Ascending aorta (tissue), 2 donors: ENCODE data around the gene SREBF2. TPM values are rescaled to one million over a fixed set of nuclear protein-coding genes. Genes with fewer than 3 reads are reported as not detected.

Experiments used
- DNase-seq, 2 donors: peaks; one replicate each; pipeline ENCODE4 v3.0.0-alpha.2; 2019; ENCODE audit warnings: low spot score in 2 of 2
- H3K27ac ChIP-seq, 2 donors: fragments of 200-600 bp; sonication (generic); one replicate each; pipeline ENCODE4 v1.5.1; 2016 to 2017; ENCODE audit warnings: mild to moderate bottlenecking in 1 of 2
- H3K27me3 ChIP-seq: fragments of 200-600 bp; sonication (generic); one replicate; pipeline ENCODE4 v1.5.1; 2017
- H3K36me3 ChIP-seq, 2 donors: fragments of 200-600 bp; sonication (generic); one replicate each; pipeline ENCODE4 v1.5.1; 2016
- H3K4me1 ChIP-seq, 2 donors: fragments of 200-600 bp; sonication (generic); one replicate each; pipeline ENCODE4 v1.5.1; 2016 to 2017; ENCODE audit warnings: mild to moderate bottlenecking in 1 of 2
- H3K4me3 ChIP-seq, 2 donors: fragments of 200-600 bp; sonication (generic); one replicate each; pipeline ENCODE4 v1.5.1; 2016 to 2017; ENCODE audit warnings: mild to moderate bottlenecking in 1 of 2
- H3K9me3 ChIP-seq, 2 donors: fragments of 200-600 bp; sonication (generic); one replicate each; pipeline ENCODE4 v1.5.1; 2016
- intact Hi-C: fragments of 100-400 bp; cut with DNase I; formaldehyde crosslinking; loops from one replicate; pipeline ENCODE4 v1.15.1; 2023
- total RNA-seq: library from RNA; depleted of rRNA; stranded (reverse); fragments of >200 nt; gene quantifications from one replicate; pipeline ENCODE4 v1.1.0, GENCODE V29; 2016
- TF ChIP-seq, protein P1 (sequence below), 3 experiments: fragments of 200-600 bp in 2 of 3; fragments of 450-650 bp in 1 of 3; sonication (generic) in 2 of 3; IDR thresholded peaks; one replicate each; pipeline ENCODE4 v1.5.1; 2016 to 2019; ENCODE audit warnings: antibody characterized with exemption in 3 of 3, mild to moderate bottlenecking in 1 of 3, moderate library complexity in 1 of 3

The SREBF2 gene
- total RNA-seq, 1 donor from 2014 or later = 46.1 TPM

DNA sequence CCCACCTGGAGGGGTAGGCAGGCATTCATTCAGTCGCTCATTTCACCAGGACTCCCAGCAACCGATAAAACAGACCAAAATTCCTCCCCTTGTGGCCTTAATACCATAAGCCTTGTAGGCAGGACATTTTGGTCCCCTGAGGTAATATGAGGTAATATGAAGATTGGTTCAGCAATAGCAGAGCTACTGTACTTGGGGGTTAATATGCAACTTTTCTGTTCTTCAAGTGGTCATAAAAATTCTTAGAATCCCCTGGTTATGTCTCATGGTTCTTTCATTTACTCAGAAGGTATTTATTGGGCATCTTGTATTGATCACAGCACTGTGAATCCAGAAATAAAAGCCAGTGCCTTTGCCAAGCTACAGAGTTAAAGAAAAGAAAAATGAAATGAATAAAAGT is 52.2 kb downstream of the SREBF2 start:
- H3K27me3 ChIP-seq = no peaks in the 10 kb centered on the region
- no peaks in the 10 kb centered on the region for H3K9me3 ChIP-seq
- DNase-seq = no peak
- H3K4me1 ChIP-seq = no peaks in the 10 kb centered on the region
- intact Hi-C loops = no loop called here
- no peak overlapping the region for H3K4me3 ChIP-seq
- peaks cover 60 to 98% of the 10 kb centered on the region in 2 donors for H3K36me3 ChIP-seq
- TF ChIP-seq, protein P1, sequence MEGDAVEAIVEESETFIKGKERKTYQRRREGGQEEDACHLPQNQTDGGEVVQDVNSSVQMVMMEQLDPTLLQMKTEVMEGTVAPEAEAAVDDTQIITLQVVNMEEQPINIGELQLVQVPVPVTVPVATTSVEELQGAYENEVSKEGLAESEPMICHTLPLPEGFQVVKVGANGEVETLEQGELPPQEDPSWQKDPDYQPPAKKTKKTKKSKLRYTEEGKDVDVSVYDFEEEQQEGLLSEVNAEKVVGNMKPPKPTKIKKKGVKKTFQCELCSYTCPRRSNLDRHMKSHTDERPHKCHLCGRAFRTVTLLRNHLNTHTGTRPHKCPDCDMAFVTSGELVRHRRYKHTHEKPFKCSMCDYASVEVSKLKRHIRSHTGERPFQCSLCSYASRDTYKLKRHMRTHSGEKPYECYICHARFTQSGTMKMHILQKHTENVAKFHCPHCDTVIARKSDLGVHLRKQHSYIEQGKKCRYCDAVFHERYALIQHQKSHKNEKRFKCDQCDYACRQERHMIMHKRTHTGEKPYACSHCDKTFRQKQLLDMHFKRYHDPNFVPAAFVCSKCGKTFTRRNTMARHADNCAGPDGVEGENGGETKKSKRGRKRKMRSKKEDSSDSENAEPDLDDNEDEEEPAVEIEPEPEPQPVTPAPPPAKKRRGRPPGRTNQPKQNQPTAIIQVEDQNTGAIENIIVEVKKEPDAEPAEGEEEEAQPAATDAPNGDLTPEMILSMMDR (IDR thresholded peaks at IDR 0.05) = no peak
- H3K27ac ChIP-seq = no peak overlapping the region

DNA sequence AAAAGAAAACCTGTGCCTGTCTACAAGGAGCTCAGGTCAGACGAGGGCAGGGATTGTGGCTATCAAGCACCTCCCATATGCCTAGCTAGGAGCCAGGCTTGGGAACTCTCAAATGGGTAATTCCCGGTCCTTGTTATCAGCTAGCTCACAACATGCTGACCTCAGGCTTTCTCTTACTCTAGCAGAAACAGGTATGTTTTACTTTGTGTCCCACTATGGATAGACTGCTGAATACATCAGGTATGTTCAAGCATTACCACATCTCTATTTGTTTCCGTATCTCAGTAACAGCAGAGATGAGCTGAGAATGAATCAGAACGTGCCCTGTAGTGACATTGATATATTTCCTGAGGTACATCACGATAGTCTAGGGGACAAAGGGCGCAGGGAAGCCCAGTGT is 52.6 kb downstream of the SREBF2 start:
- Histone ChIP-seq H3K27ac (no peak overlapping the region), H3K9me3 (no peaks in the 10 kb centered on the region), H3K4me1 (no peaks in the 10 kb centered on the region), H3K36me3 (peaks cover 62 to 98% of the 10 kb centered on the region in 2 donors), H3K27me3 (no peaks in the 10 kb centered on the region), H3K4me3 (no peak overlapping the region)
- intact Hi-C loops = no loop called here
- TF ChIP-seq, protein P1 (IDR thresholded peaks at IDR 0.05) = no peak
- no peak for DNase-seq

DNA sequence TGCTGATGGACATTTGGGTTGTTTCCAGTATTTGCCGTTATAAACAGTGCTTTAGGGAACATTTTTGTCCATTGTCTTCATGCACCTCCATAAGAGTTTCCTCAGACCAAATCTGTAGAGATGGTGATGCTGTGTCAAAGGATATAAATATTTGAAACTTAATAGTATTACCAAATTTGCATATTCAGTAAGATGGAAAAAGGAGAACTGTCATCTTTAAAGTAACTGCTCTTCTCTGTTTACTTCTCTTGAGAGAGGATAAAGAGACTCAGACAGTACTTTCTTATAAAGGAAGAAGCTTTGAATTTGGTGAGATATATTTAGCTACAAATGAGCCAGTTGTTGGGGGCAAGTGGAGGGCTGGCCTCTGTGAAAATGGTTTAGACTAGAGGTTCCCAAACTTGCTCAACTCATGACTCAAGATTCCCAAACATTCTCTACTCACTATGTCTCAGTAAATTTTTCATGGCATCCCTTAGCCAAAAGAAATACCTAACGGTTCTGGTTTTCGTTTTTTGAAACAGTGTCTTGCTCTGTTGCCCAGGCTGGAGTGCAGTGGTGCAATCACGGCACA is 55.8 kb downstream of the SREBF2 start:
- Histone ChIP-seq H3K9me3 (no peaks in the 10 kb centered on the region), H3K27me3 (no peaks in the 10 kb centered on the region), H3K4me1 (no peaks in the 10 kb centered on the region), H3K27ac (no peak overlapping the region), H3K4me3 (no peak overlapping the region), H3K36me3 (peaks cover 65 to 94% of the 10 kb centered on the region in 2 donors)
- TF ChIP-seq, protein P1 (IDR thresholded peaks at IDR 0.05) = no peak
- DNase-seq = no peak
- intact Hi-C loops = no loop called here

DNA sequence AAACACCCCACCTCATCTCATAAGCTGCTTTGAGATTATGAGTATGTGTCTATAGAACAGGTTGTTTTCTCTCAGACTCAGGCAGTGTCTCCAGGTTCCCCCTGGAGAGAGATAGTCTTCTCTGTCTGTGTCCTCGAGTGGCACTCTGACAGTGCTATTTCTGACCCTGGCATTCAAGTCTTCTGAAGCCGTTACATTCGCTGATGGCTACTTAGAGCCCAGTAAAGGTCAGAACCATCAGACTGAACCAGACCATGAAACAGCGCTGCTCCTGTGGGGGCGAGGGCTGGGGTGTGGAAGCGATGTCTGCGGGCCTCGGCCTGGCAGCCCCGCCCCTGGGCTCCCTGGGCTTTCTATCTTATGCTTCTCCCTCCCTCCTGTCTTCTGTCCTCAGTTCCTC is 58.5 kb downstream of the SREBF2 start:
- H3K4me3 ChIP-seq = no peak overlapping the region
- TF ChIP-seq, protein P1 (IDR thresholded peaks at IDR 0.05) = no peak
- no peaks in the 10 kb centered on the region for H3K9me3 ChIP-seq
- H3K27ac ChIP-seq = no peak overlapping the region
- no peak for DNase-seq
- no peaks in the 10 kb centered on the region for H3K4me1 ChIP-seq
- no peaks in the 10 kb centered on the region for H3K27me3 ChIP-seq
- intact Hi-C loops = no loop called here
- H3K36me3 ChIP-seq = peaks cover 54 to 93% of the 10 kb centered on the region in 2 donors

DNA sequence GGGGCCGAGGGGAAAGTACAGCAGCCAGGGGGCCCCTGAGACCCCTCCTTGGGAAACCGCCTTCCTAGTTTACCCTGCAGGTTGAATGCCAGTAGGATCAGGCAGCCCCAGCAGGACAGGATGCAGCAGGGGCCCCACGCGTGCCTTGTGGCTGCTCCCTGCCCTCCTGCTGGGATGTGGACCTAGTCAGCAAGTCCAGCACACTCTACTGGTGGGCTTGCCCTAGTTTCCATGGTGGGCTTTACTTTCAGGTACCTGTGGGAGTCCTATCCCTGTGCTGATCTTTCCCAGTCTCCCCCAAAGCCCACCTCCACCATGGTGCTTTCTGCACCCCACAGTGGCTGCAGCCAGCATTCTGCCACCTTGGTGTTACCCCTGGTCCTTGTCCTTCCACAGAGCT is 59.8 kb downstream of the SREBF2 start:
- Histone ChIP-seq H3K9me3 (no peaks in the 10 kb centered on the region), H3K4me1 (no peaks in the 10 kb centered on the region), H3K36me3 (peaks cover 57 to 93% of the 10 kb centered on the region in 2 donors), H3K27me3 (no peaks in the 10 kb centered on the region), H3K27ac (no peak overlapping the region), H3K4me3 (no peak overlapping the region)
- TF ChIP-seq, protein P1 (IDR thresholded peaks at IDR 0.05) = no peak
- no peak for DNase-seq
- intact Hi-C loops = no loop called here
